Parathyroid adenoma (tissue), 2 donors: ENCODE measurements around the gene JDP2.

Experiments
- H2AFZ ChIP-seq: fragments of 300-600 bp; sonication (generic); one replicate; pipeline ENCODE4 v1.7.0; 2017; ENCODE audit warnings: antibody characterized with exemption, mild to moderate bottlenecking
- H3K27ac ChIP-seq: fragments of 300-600 bp; sonication (generic); one replicate; pipeline ENCODE4 v1.7.0; 2017
- H3K27me3 ChIP-seq: fragments of 300-600 bp; sonication (generic); one replicate; pipeline ENCODE4 v1.7.0; 2017; ENCODE audit warnings: low read length; ENCODE audit not compliant: control insufficient read depth, insufficient read depth
- H3K36me3 ChIP-seq: fragments of 300-600 bp; sonication (generic); one replicate; pipeline ENCODE4 v1.7.0; 2017; ENCODE audit warnings: low read length; ENCODE audit not compliant: control insufficient read depth, insufficient read depth
- H3K4me1 ChIP-seq: fragments of 300-600 bp; sonication (generic); one replicate; pipeline ENCODE4 v1.7.0; 2017; ENCODE audit warnings: control low read depth
- H3K4me2 ChIP-seq: fragments of 300-600 bp; sonication (generic); one replicate; pipeline ENCODE4 v1.7.0; 2017; ENCODE audit warnings: low read length
- H3K4me3 ChIP-seq: fragments of 300-600 bp; sonication (generic); one replicate; pipeline ENCODE4 v1.7.0; 2017; ENCODE audit warnings: low read depth, low read length
- H3K79me2 ChIP-seq: fragments of 300-600 bp; sonication (generic); one replicate; pipeline ENCODE4 v1.7.0; 2017; ENCODE audit warnings: control low read depth
- H3K9ac ChIP-seq: fragments of 300-600 bp; sonication (generic); one replicate; pipeline ENCODE4 v1.7.0; 2017; ENCODE audit warnings: mild to moderate bottlenecking
- H3K9me3 ChIP-seq: fragments of 300-600 bp; sonication (generic); one replicate; pipeline ENCODE4 v1.7.0; 2017; ENCODE audit warnings: low read length; ENCODE audit not compliant: control insufficient read depth
- CTCF ChIP-seq: fragments of 300-600 bp; sonication (generic); IDR thresholded peaks from one replicate; pipeline ENCODE4 v1.7.0; 2017; ENCODE audit warnings: antibody characterized with exemption, mild to moderate bottlenecking
- donor health status: primary hyperparathyroidism.

Gene JDP2

GRCh38 chr14:75432411-75432810, 4.6 kb downstream of the JDP2 start:
- Histone ChIP-seq H3K9ac (no peak overlapping the region), H3K27ac (no peak overlapping the region), H3K9me3 (no peaks in the 10 kb centered on the region), H3K36me3 (no peaks in the 10 kb centered on the region), H3K4me3 (no peak overlapping the region), H3K27me3 (no peaks in the 10 kb centered on the region), H3K4me1 (peaks cover 13% of the 10 kb centered on the region), H2AFZ (no peak overlapping the region), H3K79me2 (peaks cover 34% of the 10 kb centered on the region), H3K4me2 (no peak overlapping the region)
- no peak for TF ChIP-seq CTCF

- H3K4me3 ChIP-seq = no peak overlapping the region
- TF ChIP-seq CTCF = no peak
- H3K27ac ChIP-seq = no peak overlapping the region
- H3K9me3 ChIP-seq = no peaks in the 10 kb centered on the region
- peaks cover 15% of the 10 kb centered on the region for H3K4me1 ChIP-seq
- no peak overlapping the region for H2AFZ ChIP-seq
- no peaks in the 10 kb centered on the region for H3K27me3 ChIP-seq
- H3K9ac ChIP-seq = no peak overlapping the region
- peaks cover 43% of the 10 kb centered on the region for H3K79me2 ChIP-seq
- H3K36me3 ChIP-seq = no peaks in the 10 kb centered on the region
- no peak overlapping the region for H3K4me2 ChIP-seq
Observed at GRCh38 chr14:75433631-75434071, 5.8 kb downstream of the JDP2 start.

GRCh38 chr14:75434138-75434889, 6.5 kb downstream of the JDP2 start:
- no peak for TF ChIP-seq CTCF
- peaks cover 12% of the 10 kb centered on the region for H3K4me1 ChIP-seq
- no peak overlapping the region for H3K4me2 ChIP-seq
- no peaks in the 10 kb centered on the region for H3K9me3 ChIP-seq
- no peak overlapping the region for H2AFZ ChIP-seq
- no peaks in the 10 kb centered on the region for H3K36me3 ChIP-seq
- no peak overlapping the region for H3K9ac ChIP-seq
- H3K79me2 ChIP-seq = peaks cover 48% of the 10 kb centered on the region
- H3K27ac ChIP-seq = no peak overlapping the region
- H3K27me3 ChIP-seq = no peaks in the 10 kb centered on the region
- no peak overlapping the region for H3K4me3 ChIP-seq

GRCh38 chr14:75434890-75435248, 7.0 kb downstream of the JDP2 start:
- Histone ChIP-seq H3K36me3 (no peaks in the 10 kb centered on the region), H3K27ac (no peak overlapping the region), H3K4me3 (no peak overlapping the region), H3K9ac (no peak overlapping the region), H3K4me1 (peaks cover 6% of the 10 kb centered on the region), H2AFZ (no peak overlapping the region), H3K4me2 (no peak overlapping the region), H3K79me2 (peaks cover 53% of the 10 kb centered on the region), H3K27me3 (no peaks in the 10 kb centered on the region), H3K9me3 (no peaks in the 10 kb centered on the region)
- TF ChIP-seq CTCF = no peak

- Histone ChIP-seq H3K4me2 (no peak overlapping the region), H3K27ac (no peak overlapping the region), H3K9me3 (no peaks in the 10 kb centered on the region), H3K4me3 (no peak overlapping the region), H3K4me1 (peaks cover 4% of the 10 kb centered on the region), H3K9ac (no peak overlapping the region), H3K79me2 (peaks cover 58% of the 10 kb centered on the region), H3K36me3 (no peaks in the 10 kb centered on the region), H2AFZ (no peak overlapping the region), H3K27me3 (no peaks in the 10 kb centered on the region)
- no peak for TF ChIP-seq CTCF
Observed at GRCh38 chr14:75435473-75435872, 7.7 kb downstream of the JDP2 start.
